Measurements from ENCODE around the gene SNX8. TPM values are rescaled to one million over a fixed set of nuclear protein-coding genes. Genes with fewer than 3 reads are reported as not detected.

Gene SNX8
- total RNA-seq, 1 donor from 2014 or later: 23.7 TPM

DNA sequence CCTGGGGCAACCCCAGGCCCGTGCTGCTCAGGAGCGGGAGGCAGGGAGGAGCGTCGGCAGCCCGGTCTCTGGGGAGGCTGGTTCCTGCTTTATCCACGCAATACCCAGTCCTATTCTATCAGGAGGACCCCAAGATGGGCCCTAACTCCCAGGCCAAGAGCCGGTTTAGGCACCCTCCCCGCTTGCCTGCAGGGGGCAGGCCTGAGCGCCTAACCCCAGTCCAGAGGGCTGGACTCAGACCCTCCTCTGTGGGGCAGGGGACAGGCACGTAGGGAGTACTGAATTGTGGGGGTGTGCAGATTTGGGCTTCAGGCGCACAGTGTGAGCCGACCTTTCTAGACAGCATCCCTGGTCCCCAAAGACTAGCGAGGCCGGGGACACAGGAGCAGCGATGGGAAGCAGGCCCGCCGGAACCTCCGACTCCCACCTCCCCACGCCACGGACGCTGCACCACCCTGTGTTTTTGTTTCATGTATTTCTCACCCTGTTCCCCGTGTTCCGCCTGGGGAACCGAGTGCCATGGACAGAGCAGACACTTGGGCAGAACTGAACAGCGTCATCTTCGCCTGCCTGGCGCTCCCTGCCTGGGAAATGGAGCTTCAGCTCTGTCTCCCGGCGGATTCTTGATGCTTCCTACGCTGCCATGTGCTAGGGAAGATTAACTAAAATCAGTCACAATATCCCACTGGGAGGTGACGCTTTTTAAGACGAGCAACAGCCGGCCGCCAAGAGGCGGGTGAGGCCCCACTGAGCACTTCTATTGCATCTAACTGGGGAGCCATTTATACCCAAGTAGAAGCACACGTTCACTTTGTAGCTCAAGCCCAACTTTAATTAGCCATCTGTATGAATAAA is 66.9 kb downstream of the SNX8 start:
- DNase-seq (ENCODE audit: low spot score): no peak

DNA sequence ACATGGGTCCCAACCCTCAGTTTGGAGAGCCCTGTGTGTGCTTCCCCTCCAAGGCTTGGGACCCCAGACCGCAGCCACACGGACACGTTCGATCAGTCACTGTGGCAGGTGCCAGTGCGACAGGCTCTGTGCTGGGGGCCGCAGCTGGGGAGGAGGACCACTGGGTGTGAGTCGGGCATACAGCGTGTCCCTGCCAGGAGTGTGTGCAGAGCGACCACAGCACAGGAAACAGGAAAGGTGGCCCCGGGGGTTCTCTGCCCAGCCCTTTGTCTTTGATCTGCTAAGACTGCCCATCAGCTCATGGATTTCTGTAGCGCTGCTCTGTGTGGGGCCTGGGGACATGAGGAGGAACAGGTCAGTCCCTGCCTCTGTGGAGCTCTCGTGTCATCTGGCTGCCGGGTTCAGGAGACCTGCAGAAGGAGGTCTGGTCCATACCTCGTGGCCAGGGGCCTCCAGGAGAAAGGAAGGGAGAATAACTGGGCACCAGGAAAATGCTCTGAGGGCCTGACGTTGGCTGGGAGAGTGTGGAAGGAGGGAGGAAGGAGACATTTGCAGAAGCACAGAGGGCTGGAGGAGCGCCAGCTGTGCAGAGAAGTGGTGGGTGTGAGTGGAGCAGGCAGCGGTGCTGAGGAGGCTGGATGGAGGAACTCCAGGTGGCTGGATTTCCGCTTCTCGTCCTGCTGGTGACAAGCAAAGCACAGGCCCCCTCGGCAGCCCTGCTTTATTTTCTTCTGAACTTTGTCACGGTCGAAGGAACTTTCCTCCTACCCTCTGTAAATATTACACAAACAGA is 68.2 kb downstream of the SNX8 start:
- no peak for DNase-seq (ENCODE audit: low spot score)

DNA sequence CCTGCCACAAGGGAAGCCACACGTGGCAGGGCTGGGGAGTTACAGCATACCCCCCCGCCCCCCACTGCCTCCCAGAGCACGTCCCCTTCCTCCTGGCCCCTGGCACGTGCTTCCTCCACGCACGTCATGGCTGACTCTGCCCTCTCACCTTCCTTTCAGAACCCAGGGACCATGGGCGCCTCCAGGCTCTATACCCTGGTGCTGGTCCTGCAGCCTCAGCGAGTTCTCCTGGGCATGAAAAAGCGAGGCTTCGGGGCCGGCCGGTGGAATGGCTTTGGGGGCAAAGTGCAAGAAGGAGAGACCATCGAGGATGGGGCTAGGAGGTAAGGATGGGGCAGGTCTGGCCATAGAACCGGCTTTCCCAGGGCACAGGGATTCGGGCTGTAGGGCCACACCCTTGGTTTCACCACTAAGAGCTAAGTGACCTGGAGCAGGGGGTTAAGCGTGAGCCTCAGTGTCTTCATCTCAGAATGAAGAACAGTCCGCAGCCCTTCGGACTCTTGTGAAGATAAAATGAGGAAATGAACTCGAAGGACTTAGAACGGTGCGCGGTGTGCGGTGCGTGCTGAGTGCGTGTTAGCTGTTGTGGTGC is 69.7 kb downstream of the SNX8 start:
- no peak for DNase-seq (ENCODE audit: low spot score)

DNA sequence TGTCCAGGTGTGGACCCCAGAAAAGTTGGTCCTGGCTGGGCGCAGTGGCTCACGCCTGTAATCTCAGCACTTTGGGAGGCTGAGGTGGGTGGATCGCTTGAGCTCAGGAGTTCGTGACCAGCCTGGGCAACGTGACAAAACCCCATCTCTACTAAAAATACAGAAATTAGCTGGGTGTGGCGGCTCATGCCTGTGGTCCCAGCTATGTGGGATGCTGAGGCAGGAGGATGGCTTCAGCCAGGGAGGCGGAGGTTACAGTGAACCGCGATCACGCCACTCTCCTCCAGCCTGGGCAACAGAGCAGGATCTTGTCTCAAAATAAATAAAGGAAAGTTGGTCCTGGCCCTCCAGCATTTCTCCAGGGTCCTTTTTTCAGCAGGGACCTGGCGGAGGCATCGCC is 70.8 kb downstream of the SNX8 start:
- DNase-seq (ENCODE audit: low spot score): no peak

DNA sequence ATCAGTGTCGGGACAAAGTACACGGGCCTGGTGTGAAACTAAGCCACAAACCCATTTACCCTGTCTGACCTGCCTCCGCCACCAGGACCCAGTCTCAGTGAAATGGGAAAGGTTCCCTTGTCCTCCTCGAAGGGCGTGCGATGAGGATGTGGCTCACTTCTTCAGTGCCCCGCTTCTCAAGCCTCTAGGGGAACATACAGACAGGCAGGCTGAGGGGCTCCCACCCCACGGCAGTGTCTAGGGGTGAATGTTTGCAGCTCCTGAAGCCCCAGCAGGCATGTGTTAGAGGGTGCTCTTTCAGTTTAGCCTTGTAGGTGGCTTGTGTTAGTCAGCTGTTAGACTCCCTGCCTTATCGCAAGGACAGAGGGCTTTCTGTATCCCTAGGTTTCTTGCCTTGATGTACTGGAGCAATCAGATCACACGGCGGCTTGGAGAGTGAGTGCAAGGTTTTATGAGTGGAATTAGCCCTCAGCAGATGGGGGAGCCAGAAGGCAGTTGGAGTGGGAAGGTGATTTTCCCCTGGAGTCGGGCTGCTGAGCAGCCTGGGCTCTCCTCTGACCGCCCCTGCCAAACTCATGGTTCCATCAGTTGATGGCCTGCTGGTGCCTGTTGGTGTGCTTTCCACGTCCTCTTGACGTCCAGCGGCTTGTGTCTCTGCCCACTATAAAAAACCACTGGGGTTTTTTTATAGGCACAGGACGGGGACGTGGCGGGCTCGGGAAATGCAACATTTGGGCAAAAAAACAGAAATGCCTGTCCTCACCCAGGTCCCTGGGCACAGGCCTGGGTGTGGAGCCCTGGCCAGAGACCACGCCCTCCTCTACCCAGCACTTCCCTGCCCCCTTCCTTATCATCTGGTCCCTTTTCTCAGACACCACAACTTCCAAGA is 71.5 kb downstream of the SNX8 start:
- DNase-seq (ENCODE audit: low spot score): no peak

DNA sequence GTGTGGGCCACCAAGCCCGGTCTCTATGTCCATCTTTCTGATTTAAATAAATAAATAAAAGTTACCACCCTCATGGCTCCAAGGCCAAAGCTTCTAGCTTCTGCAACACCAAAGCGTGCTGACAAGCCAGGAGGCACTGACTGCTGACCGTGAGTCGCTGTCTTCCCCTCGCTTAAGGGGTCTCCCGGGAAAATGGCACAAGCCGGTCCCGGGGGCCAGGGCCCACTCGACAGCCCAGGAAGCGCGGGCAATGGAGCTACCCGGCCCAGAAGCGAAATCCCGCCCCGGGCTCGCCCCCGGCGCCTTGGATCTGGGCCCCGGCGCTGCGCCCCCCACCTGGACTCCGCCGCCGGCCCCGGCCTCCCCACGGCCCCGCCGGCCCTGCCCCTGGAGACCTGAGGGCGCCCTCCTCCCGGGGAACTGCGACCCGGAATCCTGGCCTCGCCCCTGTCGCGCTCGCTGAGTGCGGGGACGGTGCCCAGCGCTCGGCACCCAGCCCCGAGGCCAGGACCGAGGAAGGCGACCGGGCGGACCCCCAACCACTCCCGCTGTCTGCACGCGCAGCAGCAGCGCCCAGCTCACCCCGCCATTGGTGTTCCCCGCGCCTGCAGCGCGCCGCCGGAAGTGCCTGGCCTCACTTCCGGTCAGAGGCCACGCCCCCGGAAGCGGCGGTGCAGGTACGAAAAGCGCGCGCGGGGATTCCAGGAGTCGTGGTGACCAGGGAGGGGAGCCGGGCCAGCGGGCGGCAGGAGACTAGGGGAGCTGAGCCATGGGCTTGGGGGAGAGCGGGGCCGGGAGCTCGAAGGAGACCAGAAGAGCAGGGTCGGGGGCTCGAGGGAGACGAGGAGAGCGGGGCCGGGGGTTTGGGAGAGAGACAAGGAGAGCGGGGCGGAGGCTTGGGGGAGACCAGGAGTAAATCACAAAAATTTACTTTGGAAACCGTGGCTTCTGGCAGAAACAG is 72.4 kb downstream of the SNX8 start, which contains the start of the genes MRM2 and NUDT1:
TSS of gene MRM2 (minus strand) at position 626 of the 961 bp plus-strand sequence. CDS start at position 590, 36 bp downstream.
TSS of gene NUDT1 (plus strand) at position 647 of the 961 bp plus-strand sequence. CDS start 2,349 bp downstream, outside the sequence.
- DNase-seq (ENCODE audit: low spot score): peak; percentile 82

DNA sequence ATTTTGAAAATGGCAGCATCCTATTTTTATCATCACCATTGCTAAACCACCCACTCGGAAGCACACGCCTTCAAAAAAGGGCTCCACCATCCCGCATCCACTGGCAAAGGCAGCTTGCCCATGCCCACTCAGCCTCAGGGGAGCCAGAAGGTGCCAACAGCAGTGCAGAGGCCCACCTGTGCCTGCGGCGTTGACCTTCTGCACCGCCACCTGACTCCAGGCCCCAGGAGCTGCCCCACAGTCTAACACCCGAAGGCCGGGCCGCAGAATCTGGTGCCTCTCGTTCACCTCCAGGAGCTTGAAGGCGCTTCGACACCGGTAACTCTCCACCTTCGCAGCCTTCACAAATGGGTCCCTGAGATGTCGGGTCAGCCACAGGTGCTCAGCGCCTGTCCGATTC is 75.0 kb downstream of the SNX8 start:
- no peak for DNase-seq (ENCODE audit: low spot score)

DNA sequence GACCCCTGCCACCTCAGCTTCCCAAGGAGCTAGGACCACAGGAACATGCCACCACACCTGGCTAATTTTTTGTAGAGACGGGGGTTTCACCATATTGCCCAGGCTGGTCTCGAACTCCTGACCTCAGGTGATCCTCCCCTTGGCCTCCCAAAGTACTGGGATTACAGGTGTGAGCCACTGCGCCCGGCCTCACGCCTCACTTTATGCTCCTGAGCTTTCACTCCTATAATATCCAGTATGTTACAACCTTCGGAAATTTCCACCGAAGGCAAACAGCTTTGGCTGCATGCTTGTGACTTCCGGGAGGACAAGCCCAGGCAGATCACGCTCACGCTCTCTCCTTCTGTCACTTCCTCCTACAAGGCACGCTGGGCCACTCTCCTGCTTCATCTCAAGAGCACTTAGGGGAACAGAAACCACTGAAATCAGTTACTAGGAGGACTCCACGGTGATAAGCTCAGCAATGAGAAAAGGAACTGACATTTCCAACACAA is 77.1 kb downstream of the SNX8 start:
- DNase-seq (ENCODE audit: low spot score): peak; percentile 70

DNA sequence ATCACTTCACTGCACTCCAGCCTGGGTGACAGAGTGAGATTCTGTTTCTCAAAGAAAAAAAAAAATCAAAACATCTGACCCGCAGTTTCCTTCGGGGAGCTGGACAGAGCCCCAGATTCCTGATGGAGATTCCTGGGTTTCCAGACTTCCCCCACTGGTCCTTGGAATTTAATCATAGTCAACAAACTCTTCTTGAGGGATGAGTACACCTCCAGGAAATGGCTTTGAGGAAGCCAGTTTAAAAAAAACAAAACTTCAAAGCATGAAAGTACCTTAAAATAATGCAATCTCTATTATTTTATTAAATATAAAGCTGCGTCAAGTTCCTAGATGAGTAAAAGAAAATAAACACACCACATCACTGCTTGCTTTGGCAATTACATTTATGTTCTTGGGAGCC is 80.3 kb downstream of the SNX8 start:
- no peak for DNase-seq (ENCODE audit: low spot score)

DNA sequence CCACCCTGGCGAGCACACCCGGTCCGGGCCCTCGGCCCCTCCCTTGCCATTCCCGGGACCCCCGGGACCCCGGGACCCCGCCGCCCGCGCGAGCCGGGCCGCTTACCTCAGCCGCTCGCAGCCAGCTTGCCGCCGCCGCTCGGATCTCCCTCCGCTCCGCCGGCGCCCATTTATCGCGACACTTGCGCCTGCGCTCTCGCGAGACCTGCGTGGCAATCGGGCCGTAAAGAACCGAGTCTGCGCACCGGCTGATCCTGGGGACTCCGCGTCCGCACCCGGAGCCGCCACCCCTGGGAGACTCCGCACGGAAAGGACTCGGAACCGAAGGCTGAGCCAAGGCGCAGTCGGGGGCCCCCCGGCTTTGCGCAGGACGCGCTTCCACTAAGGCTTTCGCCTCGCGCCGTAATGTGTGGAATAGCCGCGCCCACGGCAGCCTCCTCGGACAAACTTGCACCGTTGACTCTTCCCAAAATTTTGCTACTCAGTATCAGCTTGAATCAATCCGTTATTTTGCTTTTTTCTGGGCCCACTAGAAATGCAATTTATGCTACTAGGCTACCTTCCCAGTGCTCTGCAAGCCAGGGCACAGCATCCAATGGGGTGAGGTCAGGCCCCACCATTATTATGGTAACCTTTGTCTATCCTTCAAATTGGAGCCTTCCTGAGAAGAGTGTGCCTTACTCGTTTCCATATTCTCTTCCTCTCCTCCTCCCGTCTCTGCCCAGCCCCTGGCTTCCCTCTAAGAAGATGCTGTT is 81.3 kb downstream of the SNX8 start, which contains the start of gene MAD1L1:
TSS of gene MAD1L1 (minus strand) at position 180 of the 755 bp plus-strand sequence. CDS start 2,812 bp downstream, outside the sequence.
- peak; percentile 90 for DNase-seq (ENCODE audit: low spot score)

DNA sequence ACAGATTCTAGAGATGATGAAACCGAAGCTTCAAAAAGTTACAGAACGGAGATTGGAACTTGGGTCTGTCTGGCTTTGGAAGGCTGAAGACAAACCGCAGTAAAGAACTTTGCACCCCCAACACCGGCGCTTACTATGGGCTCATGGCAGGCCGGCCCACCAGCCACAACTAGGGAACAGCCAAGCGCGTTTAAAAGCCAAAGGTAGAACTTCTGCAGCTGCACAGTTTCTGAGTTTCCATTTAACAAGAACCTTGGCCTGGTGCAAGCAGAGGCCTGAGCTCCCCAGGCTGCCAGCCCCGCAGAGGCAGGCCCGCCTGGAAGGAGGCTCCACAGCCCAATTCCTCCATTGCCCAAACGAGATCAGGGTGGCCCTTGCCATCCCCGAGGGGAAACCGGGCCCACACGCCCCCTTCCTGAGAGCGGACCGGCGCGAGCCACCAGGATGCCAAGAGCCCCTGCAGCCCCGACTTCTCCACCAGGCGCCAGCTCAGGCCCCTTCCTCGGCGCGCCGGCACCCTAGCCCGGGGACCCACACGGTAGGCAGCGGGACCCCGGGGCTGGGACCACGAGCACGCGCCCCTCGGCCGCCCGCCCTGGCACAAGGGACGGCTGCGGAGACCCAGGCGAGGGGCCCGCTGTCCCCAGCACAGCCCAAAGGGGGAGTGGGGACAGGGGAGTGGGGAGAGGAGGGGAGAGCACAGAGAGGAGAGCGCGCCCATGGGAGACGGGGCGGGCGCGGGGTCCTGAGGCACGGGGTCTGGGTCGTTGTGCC is 82.1 kb downstream of the SNX8 start:
- DNase-seq (ENCODE audit: low spot score): no peak

DNA sequence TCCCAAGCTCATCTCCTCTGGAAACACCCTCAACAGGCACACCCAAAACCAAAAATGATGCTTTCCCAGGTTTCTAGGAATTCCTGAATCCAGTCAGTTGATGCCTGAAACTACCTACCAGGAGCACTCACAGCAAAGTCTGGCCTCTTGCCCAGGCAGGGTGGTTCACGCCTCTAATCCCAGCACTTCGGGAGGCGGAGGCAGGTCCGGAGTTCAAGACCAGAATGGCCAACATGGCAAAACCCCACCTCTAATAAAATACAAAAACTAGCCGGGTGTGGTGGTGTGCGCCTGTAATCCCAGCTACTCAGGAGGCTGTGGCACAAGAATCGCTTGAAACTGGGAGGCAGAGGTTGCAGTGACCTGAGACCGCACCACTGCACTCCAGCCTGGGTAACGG is 83.4 kb downstream of the SNX8 start:
- no peak for DNase-seq (ENCODE audit: low spot score)

DNA sequence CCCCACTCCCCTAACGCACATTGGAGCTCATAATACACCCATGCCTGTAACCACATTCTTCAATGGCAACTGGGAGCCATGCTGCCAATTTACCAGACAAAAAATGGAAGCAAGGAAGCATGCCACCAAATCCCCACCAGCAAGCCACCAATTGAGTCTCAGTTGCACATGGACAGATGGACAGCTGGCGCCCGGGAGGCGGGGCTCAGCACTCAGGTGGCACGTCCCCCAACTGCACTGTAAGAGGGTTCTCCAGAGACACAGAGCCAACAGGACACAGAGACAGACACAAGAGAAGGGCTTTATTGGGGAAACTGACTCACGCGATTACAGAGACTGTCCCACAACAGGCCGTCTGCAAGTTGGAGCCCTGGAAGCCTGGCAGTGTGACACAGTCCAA is 84.0 kb downstream of the SNX8 start:
- DNase-seq (ENCODE audit: low spot score): no peak

DNA sequence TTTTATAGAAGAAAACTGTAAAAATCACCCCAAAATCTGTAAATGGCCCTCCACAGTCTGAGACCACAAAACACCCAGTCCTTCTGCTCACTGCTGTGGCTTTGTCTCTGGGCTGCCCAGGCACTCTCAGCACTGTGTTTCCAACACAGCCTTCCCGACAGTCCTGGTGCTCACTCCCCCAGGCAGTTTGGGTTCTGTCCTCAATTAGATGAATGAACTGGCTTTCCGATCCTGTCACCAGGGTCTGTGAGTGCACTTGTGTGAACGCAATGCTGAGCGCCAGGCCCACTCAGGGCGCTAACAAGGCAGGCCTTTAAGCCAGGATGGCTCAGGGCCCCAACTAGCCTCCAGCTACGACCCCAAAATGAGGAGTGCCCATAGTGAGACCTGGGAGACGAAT is 84.8 kb downstream of the SNX8 start:
- DNase-seq (ENCODE audit: low spot score): no peak

DNA sequence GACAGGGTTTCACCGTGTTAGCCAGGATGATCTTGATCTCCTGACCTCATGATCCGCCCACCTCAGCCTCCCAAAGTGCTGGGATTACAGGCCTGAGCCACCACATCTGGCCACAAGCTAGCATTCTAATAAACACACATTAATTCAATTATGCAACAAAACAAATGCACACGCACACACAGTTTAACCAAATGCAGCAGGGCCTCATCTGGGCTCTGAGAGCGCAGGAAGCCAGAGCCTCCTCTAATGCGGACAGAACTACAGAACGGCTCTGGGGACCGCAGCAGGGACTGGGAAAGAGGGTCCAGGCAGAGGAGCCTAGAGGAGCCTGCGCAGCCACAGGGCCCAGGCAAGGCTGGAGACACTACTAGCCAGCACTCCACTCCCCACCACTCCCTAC is 85.3 kb downstream of the SNX8 start:
- DNase-seq (ENCODE audit: low spot score): no peak

DNA sequence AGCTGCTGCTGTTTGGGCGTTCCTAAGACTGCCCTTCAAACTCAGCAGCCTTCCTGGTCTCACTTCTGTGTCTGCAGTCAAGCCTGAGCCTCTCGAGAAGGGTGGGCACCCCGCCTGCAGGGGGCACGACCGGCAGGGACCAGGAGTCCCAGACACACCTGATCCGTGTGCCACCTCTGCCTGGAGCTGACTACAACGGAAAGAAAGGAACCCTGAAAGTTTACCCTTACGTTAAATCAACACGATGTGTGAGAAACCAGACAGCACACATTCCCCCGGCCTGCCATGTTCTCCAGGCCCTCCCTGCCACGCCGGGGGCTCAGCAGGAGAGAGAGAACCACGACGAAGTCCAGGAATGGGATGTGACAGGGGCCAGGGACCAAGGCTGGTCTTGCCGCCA is 86.5 kb downstream of the SNX8 start:
- DNase-seq (ENCODE audit: low spot score): no peak

DNA sequence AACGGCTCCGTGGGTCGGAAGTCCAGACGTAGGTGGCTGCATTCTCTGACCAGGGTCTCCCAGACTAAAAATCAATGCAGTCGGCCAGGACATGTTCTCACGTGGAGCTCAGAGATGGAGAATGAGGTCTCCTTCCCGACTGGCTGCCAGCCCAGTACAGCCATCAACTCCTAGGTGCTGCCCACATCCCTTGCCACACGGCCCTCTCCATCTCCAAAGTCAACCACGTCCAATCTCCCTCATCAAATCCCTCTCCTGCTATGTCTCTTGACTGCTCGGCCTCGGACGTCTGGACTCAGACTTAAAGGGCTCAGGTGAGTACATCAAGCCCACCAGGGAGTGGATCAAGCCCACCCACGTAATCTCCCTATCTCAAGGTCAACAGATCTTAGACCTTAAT is 88.4 kb downstream of the SNX8 start:
- no peak for DNase-seq (ENCODE audit: low spot score)

DNA sequence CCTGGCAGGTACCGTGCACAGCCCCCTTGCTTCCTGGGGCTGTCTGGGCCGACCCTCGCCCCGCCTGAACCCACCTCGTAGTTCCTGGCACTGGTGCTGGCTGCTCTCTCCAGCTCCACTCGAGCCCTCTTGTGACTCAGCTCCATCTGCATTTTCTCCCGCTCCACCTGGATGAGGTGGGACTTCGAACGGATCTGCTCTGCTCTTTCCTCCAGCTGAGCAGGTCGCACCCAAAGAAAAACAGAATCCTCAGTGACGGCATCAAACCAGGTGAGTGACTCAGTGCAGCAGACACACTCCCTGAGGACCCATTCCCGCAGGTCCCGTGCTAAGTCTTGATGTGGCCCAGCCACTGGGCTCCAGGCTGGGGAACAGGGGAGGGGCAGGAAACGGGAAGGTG is 88.9 kb downstream of the SNX8 start:
- no peak for DNase-seq (ENCODE audit: low spot score)
